ENCODE results near the gene KDELR3.

Gene KDELR3

DNA sequence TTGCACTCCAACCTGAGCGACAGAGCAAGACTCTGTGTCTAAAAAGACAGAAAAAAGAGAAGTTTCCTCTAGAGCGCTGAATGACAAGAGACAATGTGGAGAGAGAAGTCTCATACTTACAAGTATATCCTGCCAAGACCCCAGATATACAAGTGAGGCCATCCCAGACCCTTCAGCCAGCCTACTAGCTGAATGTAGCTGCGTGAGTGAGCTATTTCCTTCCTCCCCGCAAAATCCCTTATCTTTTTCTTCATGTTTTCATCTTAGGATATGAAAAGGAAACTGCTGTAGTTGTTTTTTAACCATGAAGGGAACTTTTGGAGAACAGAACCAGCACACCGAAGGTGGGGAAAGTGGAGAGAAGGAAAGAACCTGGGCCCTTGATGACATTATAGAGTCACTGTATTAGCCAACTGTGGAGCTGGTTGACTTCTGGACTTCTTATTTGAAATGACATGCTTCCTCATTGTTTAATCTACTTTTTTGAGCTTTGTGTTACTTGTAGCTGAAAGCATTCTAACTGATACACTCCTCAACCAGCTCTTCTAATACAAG, 42.6 kb downstream of the KDELR3 start:
- TF ChIP-seq TAF1 (IDR thresholded peaks at IDR 0.05; ENCODE audit: low read depth), result no peak
- TF ChIP-seq EP300 (IDR thresholded peaks at IDR 0.05; ENCODE audit: borderline replicate concordance), result no peak
- no peak for TF ChIP-seq EGR1 (IDR thresholded peaks at IDR 0.05)
- no peak for TF ChIP-seq RAD21 (IDR thresholded peaks at IDR 0.05; ENCODE audit: low read depth)
- no peak for TF ChIP-seq TCF12 (IDR thresholded peaks at IDR 0.05; ENCODE audit: low read depth)
- no peak for TF ChIP-seq CREB1 (IDR thresholded peaks at IDR 0.05; ENCODE audit: low read depth)
- no peak for TF ChIP-seq YY1 (IDR thresholded peaks at IDR 0.05; ENCODE audit: low read depth)
- no peak for TF ChIP-seq ZBTB7A (IDR thresholded peaks at IDR 0.05; ENCODE audit: low read depth)
- TF ChIP-seq, protein P1, sequence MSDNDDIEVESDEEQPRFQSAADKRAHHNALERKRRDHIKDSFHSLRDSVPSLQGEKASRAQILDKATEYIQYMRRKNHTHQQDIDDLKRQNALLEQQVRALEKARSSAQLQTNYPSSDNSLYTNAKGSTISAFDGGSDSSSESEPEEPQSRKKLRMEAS (IDR thresholded peaks at IDR 0.05), result no peak
- TF ChIP-seq CEBPB (IDR thresholded peaks at IDR 0.05), result no peak

DNA sequence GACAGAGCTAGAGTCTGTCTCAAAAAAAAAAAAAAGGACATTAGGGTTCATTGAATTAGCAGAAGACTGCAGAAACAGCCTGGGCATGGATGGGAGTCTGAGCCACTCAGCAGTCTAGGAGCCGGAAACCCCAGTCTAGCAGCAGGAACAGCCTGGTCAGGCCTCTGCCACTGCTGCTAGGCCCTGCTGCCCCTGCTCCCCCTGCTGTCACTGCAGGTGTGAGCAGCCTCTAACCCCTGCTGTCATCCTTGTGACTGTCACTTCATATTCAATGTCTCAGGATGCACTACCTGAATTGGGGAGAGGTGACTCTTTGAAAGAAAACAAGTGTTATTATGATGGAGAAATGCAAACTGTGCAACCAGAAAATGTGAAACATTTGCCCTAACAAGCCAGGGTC, 45.2 kb downstream of the KDELR3 start:
- TF ChIP-seq ZBTB7A (IDR thresholded peaks at IDR 0.05; ENCODE audit: low read depth), result no peak
- no peak for TF ChIP-seq USF1 (IDR thresholded peaks at IDR 0.05)
- no peak for TF ChIP-seq YY1 (IDR thresholded peaks at IDR 0.05; ENCODE audit: low read depth)
- TF ChIP-seq, protein P1 (IDR thresholded peaks at IDR 0.05), result no peak
- TF ChIP-seq FOXM1 (IDR thresholded peaks at IDR 0.05; ENCODE audit: borderline replicate concordance, low read depth), result no peak
- TF ChIP-seq TAF1 (IDR thresholded peaks at IDR 0.05; ENCODE audit: low read depth), result no peak
- no peak for TF ChIP-seq RAD21 (IDR thresholded peaks at IDR 0.05; ENCODE audit: low read depth)
- no peak for TF ChIP-seq EGR1 (IDR thresholded peaks at IDR 0.05)
- TF ChIP-seq TCF12 (IDR thresholded peaks at IDR 0.05; ENCODE audit: low read depth), result no peak

DNA sequence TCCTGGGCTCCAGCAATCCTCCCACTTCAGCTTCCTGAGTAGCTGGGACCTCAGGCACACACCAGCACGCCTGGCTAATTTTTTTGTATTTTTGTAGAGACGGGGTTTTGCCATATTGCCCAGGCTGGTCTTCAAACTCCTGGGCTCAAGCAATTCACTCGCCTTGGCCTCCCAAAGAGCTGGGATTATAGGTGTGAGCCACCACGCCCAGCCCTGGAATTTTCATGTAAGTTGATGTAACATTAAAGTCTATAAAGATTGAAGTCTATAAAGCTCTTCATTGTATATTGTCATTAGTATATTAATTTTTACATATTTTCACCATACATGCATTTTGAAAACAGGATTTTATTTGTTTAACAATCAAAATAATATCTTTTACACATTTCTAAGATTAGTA, 50.7 kb downstream of the KDELR3 start:
- no peak for TF ChIP-seq YY1 (IDR thresholded peaks at IDR 0.05; ENCODE audit: low read depth)
- no peak for TF ChIP-seq USF1 (IDR thresholded peaks at IDR 0.05)
- TF ChIP-seq, protein P1 (IDR thresholded peaks at IDR 0.05), result no peak
- TF ChIP-seq TCF12 (IDR thresholded peaks at IDR 0.05; ENCODE audit: low read depth), result no peak

DNA sequence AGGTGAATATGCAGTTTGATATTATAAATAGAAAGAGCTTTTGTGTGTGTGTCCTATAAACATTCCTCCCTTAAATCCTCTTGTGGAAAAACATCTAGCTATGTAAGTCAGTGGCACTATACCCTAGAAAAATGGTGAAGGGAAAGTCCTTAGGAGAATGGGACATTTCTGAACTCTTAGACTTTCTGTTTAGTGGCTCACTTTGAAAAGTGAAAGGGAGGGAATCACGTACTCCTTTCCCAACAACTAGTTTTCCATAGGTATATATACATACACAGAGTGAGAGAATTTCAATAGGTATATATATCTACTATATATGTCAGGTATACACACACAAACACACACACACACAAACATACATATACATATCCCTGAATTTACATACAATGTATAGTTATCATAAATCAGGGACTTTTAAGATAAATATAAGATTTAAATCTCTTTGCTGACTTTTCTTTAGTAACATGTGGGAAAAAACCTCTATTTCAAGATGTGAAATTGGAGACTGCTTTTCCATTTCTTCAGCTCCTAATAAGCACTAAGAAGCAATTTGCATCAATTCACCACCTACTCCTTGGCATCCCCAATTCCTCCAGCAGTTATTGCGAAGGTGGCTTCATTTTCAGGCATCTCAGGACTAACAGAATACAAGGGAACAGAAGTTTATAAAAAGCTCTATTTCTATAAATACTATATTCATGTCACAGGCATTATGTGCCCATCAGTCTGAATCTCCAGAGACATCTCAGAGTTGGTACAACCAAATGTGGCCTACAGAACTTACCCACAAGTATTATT, 51.8 kb downstream of the KDELR3 start:
- TF ChIP-seq CEBPB (IDR thresholded peaks at IDR 0.05) (no peak), EGR1 (IDR thresholded peaks at IDR 0.05) (no peak), NFIC (IDR thresholded peaks at IDR 0.05) (no peak), FOXM1 (IDR thresholded peaks at IDR 0.05; ENCODE audit: borderline replicate concordance, low read depth) (no peak), YY1 (IDR thresholded peaks at IDR 0.05; ENCODE audit: low read depth) (no peak), TCF12 (IDR thresholded peaks at IDR 0.05; ENCODE audit: low read depth) (no peak)
- TF ChIP-seq, protein P2, sequence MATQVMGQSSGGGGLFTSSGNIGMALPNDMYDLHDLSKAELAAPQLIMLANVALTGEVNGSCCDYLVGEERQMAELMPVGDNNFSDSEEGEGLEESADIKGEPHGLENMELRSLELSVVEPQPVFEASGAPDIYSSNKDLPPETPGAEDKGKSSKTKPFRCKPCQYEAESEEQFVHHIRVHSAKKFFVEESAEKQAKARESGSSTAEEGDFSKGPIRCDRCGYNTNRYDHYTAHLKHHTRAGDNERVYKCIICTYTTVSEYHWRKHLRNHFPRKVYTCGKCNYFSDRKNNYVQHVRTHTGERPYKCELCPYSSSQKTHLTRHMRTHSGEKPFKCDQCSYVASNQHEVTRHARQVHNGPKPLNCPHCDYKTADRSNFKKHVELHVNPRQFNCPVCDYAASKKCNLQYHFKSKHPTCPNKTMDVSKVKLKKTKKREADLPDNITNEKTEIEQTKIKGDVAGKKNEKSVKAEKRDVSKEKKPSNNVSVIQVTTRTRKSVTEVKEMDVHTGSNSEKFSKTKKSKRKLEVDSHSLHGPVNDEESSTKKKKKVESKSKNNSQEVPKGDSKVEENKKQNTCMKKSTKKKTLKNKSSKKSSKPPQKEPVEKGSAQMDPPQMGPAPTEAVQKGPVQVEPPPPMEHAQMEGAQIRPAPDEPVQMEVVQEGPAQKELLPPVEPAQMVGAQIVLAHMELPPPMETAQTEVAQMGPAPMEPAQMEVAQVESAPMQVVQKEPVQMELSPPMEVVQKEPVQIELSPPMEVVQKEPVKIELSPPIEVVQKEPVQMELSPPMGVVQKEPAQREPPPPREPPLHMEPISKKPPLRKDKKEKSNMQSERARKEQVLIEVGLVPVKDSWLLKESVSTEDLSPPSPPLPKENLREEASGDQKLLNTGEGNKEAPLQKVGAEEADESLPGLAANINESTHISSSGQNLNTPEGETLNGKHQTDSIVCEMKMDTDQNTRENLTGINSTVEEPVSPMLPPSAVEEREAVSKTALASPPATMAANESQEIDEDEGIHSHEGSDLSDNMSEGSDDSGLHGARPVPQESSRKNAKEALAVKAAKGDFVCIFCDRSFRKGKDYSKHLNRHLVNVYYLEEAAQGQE (IDR thresholded peaks at IDR 0.05; ENCODE audit: low read depth), result no peak

GRCh38 chr22:38523029-38523428, 55.1 kb downstream of the KDELR3 start:
- TF ChIP-seq, protein P1 (IDR thresholded peaks at IDR 0.05), result no peak
- TF ChIP-seq, protein P2 (IDR thresholded peaks at IDR 0.05; ENCODE audit: low read depth), result no peak
- TF ChIP-seq NFIC (IDR thresholded peaks at IDR 0.05), result no peak
- no peak for TF ChIP-seq ZBTB7A (IDR thresholded peaks at IDR 0.05; ENCODE audit: low read depth)
- no peak for TF ChIP-seq RAD21 (IDR thresholded peaks at IDR 0.05; ENCODE audit: low read depth)
- TF ChIP-seq TAF1 (IDR thresholded peaks at IDR 0.05; ENCODE audit: low read depth), result no peak
- TF ChIP-seq EP300 (IDR thresholded peaks at IDR 0.05; ENCODE audit: borderline replicate concordance), result no peak
- no peak for TF ChIP-seq TEAD4 (IDR thresholded peaks at IDR 0.05)
- TF ChIP-seq FOXM1 (IDR thresholded peaks at IDR 0.05; ENCODE audit: borderline replicate concordance, low read depth), result no peak
- no peak for TF ChIP-seq TCF12 (IDR thresholded peaks at IDR 0.05; ENCODE audit: low read depth)

Measured in Ishikawa (cell line).